HCT116 (cell line): Measurements from ENCODE around the gene LIMD2. TPM values are rescaled to one million over a fixed set of nuclear protein-coding genes. Genes with fewer than 3 reads are reported as not detected.
A peak's percentile ranks its signal among the peaks of the same experiment; 100 is the strongest.

Experiments used
- ATAC-seq: fragments of 200-7000 bp; cut with Tn5 transposase; 2 replicates; pipeline ENCODE4 v1.9.1; 2020; ENCODE audit warnings: mild to moderate bottlenecking, moderate library complexity
- BruUV-seq: library from RNA; stranded (reverse); fragments of 400-500 nt; replicated peaks from 2 replicates; lab custom pipeline; 2021; lab: Mats Ljungman, UMichigan
- CTCF ChIA-PET: fragments of 300-600 bp; sonication (Branson Sonifier 250); formaldehyde crosslinking; loops from one replicate; lab custom pipeline; 2021; ENCODE audit warnings: antibody characterized with exemption; lab: Charles Lee
- POLR2A ChIA-PET: fragments of 300-600, 350-600 bp; sonication (Branson Sonifier 250); formaldehyde crosslinking; loops from one replicate; lab custom pipeline; 2021; ENCODE audit warnings: antibody characterized with exemption; lab: Charles Lee
- RAD21 ChIA-PET, 2 experiments: fragments of 300-600 bp; sonication (Branson Sonifier 250); formaldehyde crosslinking; loops; one replicate each; lab custom pipeline; 2023; ENCODE audit warnings: low total read pairs in 2 of 2; ENCODE audit not compliant: uncharacterized antibody in 2 of 2, unreplicated experiment in 2 of 2, low non-redundant PET in 1 of 2; lab: Charles Lee
- DNase-seq: peaks from one replicate; pipeline ENCODE4 v3.0.0-alpha.2; 2010; ENCODE audit warnings: low read depth, low spot score
- H2AFZ ChIP-seq: fragments of 200-600 bp; shearing (Covaris generic), sonication (generic); 2 replicates; pipeline ENCODE4 v1.6.1; 2017; ENCODE audit warnings: low read depth, mixed run types, mixed read lengths, antibody characterized with exemption, low read length; ENCODE audit not compliant: poor library complexity, severe bottlenecking
- H3K27ac ChIP-seq: 2 replicates; pipeline ENCODE4 v1.5.1; 2012; ENCODE audit warnings: low read depth, low read length
- H3K27me3 ChIP-seq: fragments of 200-600 bp; sonication (generic); 2 replicates; pipeline ENCODE4 v1.6.1; 2016; ENCODE audit warnings: mixed run types, low read length, mixed read lengths; ENCODE audit not compliant: insufficient read depth
- H3K36me3 ChIP-seq, 2 experiments: fragments of 200-500 bp in 1 of 2; fragments of 200-600 bp in 1 of 2; sonication (Bioruptor generic) in 1 of 2; sonication (generic) in 1 of 2; 2 replicates each; pipeline versions ENCODE4 v1.5.1 to v1.6.1; 2014 to 2016; ENCODE audit warnings: low read length in 2 of 2, inconsistent platforms in 1 of 2, mixed read lengths in 1 of 2, mixed run types in 1 of 2; ENCODE audit not compliant: insufficient read depth in 2 of 2, control insufficient read depth in 1 of 2
- H3K4me1 ChIP-seq, 2 experiments: fragments of 200-600 bp in 1 of 2; sonication (generic) in 1 of 2; 2 replicates each; pipeline versions ENCODE4 v1.5.1 to v1.6.1; 2012 to 2017; ENCODE audit warnings: low read length in 2 of 2, inconsistent platforms in 1 of 2, mild to moderate bottlenecking in 1 of 2, mixed read lengths in 1 of 2, mixed run types in 1 of 2, moderate library complexity in 1 of 2; ENCODE audit not compliant: insufficient read depth in 2 of 2, control insufficient read depth in 1 of 2
- H3K4me2 ChIP-seq: fragments of 200-600 bp; sonication (generic); 2 replicates; pipeline ENCODE4 v1.6.1; 2017; ENCODE audit warnings: mixed run types, low read length, mixed read lengths
- H3K4me3 ChIP-seq, 2 experiments: fragments of 200-600 bp in 1 of 2; sonication (generic) in 1 of 2; replicated peaks in 1 of 2; 2 replicates each; pipeline ENCODE4 v1.5.1; 2011 to 2016; ENCODE audit warnings: low read length in 2 of 2, control low read depth in 1 of 2, low read depth in 1 of 2, mild to moderate bottlenecking in 1 of 2, mixed read lengths in 1 of 2, mixed run types in 1 of 2
- H3K79me2 ChIP-seq: fragments of 200-600 bp; sonication (generic); 2 replicates; pipeline ENCODE4 v1.6.1; 2017; ENCODE audit warnings: mild to moderate bottlenecking, mixed run types, low read length, moderate library complexity, mixed read lengths; ENCODE audit not compliant: insufficient read depth
- H3K9ac ChIP-seq: fragments of 200-600 bp; sonication (generic); 2 replicates; pipeline ENCODE4 v1.6.1; 2016; ENCODE audit warnings: low read length, mixed read lengths
- H3K9me2 ChIP-seq: fragments of 200-600 bp; sonication (generic), shearing (Covaris generic); 2 replicates; pipeline ENCODE4 v1.6.1; 2017; ENCODE audit warnings: mixed run types, mild to moderate bottlenecking, moderate library complexity; ENCODE audit not compliant: insufficient read depth
- H3K9me3 ChIP-seq, 2 experiments: fragments of 200-500 bp in 1 of 2; fragments of 200-600 bp in 1 of 2; sonication (Bioruptor generic) in 1 of 2; sonication (generic) in 1 of 2; 2 replicates each; pipeline ENCODE4 v1.6.1; 2014 to 2017; ENCODE audit warnings: low read length in 2 of 2, mixed read lengths in 2 of 2, inconsistent platforms in 1 of 2, low read depth in 1 of 2, mild to moderate bottlenecking in 1 of 2, mixed run types in 1 of 2, moderate library complexity in 1 of 2; ENCODE audit not compliant: control insufficient read depth in 1 of 2, insufficient read depth in 1 of 2
- H4K20me1 ChIP-seq: fragments of 200-600 bp; sonication (generic), shearing (Covaris generic); 2 replicates; pipeline ENCODE4 v1.6.1; 2017; ENCODE audit warnings: mixed run types, mild to moderate bottlenecking, moderate library complexity; ENCODE audit not compliant: insufficient read depth
- ELF1 ChIP-seq: IDR thresholded peaks from 2 replicates; pipeline ENCODE4 v1.6.1; 2012; ENCODE audit warnings: low read depth, borderline replicate concordance
- JUND ChIP-seq: IDR thresholded peaks from 2 replicates; pipeline ENCODE4 v1.6.1; 2012
- RAD21 ChIP-seq: IDR thresholded peaks from 2 replicates; pipeline ENCODE4 v1.6.1; 2012; ENCODE audit warnings: low read depth, mild to moderate bottlenecking
- REST ChIP-seq: IDR thresholded peaks from 2 replicates; pipeline ENCODE4 v1.6.1; 2012; ENCODE audit warnings: low read depth
- SP1 ChIP-seq: IDR thresholded peaks from 2 replicates; pipeline ENCODE4 v1.6.1; 2012; ENCODE audit warnings: low read depth
- SRF ChIP-seq: IDR thresholded peaks from 2 replicates; pipeline ENCODE4 v1.6.1; 2012; ENCODE audit warnings: low read depth
- ZBTB33 ChIP-seq: IDR thresholded peaks from 2 replicates; pipeline ENCODE4 v1.6.1; 2011; ENCODE audit warnings: mild to moderate bottlenecking, low read length, moderate library complexity; ENCODE audit not compliant: insufficient replicate concordance; ENCODE audit errors: extremely low read depth
- ZFX ChIP-seq: fragments of 450-650 bp; IDR thresholded peaks from 2 replicates; pipeline ENCODE4 v1.6.1; 2017
- ZNF274 ChIP-seq: fragments of 200-500 bp; sonication (Bioruptor generic); IDR thresholded peaks from 2 replicates; pipeline ENCODE4 v1.6.1; 2014; ENCODE audit warnings: mild to moderate bottlenecking, low read depth, low read length, inconsistent platforms
- intact Hi-C: fragments of 100-400 bp; cut with micrococcal nuclease; formaldehyde crosslinking; loops from 2 replicates; pipeline ENCODE4 v1.10.0; 2022
- total RNA-seq: library from RNA; stranded (reverse); gene quantifications from one replicate; pipeline ENCODE4 v1.2.1, GENCODE V29; 2021; ENCODE audit not compliant: unreplicated experiment
- TF ChIP-seq, protein P1 (sequence below), 3 experiments: fragments of 200-600 bp in 1 of 3; sonication (generic) in 1 of 3; IDR thresholded peaks in 2 of 3; conservative IDR thresholded peaks in 1 of 3; 2 replicates each; pipeline ENCODE4 v1.5.1; 2012 to 2017; ENCODE audit warnings: low read depth in 2 of 3, low read length in 2 of 3, antibody characterized with exemption in 1 of 3, borderline replicate concordance in 1 of 3, control low read depth in 1 of 3, mild to moderate bottlenecking in 1 of 3, mixed read lengths in 1 of 3, mixed run types in 1 of 3, moderate library complexity in 1 of 3; ENCODE audit not compliant: insufficient read depth in 1 of 3

The LIMD2 gene
- total RNA-seq, 1 experiment from 2014 or later = 8.4 TPM

DNA sequence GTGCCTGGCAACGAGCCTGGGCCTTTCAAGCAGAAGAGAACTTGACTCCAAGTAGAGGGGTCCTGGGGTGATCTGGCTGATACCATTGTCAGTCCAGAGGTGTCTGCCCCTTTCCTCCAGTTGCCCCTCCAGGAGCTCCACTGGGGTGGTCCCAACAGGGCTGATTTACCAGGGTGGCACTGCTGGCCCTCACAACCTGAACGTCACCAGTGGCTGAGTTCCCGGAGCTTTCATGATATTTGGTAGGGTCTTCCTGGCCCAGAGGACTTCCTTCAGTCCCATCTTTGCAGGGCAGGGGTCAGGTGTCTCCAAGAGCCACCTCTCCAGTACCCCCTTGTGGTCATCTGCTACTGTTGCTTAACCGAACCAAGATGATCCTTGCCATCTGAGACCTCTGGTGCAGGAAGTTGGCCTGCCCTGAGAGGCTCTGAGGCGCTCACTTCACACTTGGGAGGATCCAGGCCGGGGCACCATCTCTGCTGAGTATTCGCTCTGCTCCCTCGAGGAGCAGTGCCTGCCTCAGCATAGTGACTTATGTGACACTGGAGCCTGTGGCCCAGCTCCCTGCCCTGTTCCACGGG lies 3.5 kb downstream of the LIMD2 start:
- POLR2A ChIA-PET = no interaction called here
- no peak overlapping the region for H3K4me3 ChIP-seq
- DNase-seq (peak; percentile 21), ATAC-seq (peak; percentile 29; the same call in 1 of the 2 replicates)
- RAD21 ChIA-PET = no interaction called here
- CTCF ChIA-PET = interaction anchor here (1.3 to 2.0 kb wide), 4 partner anchors 14 to 270 kb away, joined by 3 to 8 read pairs (median 6); no protein-coding TSS in a partner anchor
- H3K4me2 ChIP-seq = no peak overlapping the region
- no TSS peak for BruUV-seq
- H3K36me3 ChIP-seq = no peaks in the 10 kb centered on the region
- H3K9me2 ChIP-seq = no peaks in the 10 kb centered on the region
- no peaks in the 10 kb centered on the region for H4K20me1 ChIP-seq
- H3K27me3 ChIP-seq = no peaks in the 10 kb centered on the region
- peak overlapping the region; percentile 19; the same call in 1 of the 2 replicates for H3K27ac ChIP-seq
- peaks cover 0 to 25% of the 10 kb centered on the region in 2 experiments; a peak in 2 of 4 replicates for H3K4me1 ChIP-seq
- no peak overlapping the region for H3K9ac ChIP-seq
- no peaks in the 10 kb centered on the region for H3K9me3 ChIP-seq
- intact Hi-C loops = loop anchor here (5.0 kb wide), 2 partner anchors 131 to 269 kb away; partner anchors contain the start of genes FTSJ3 and PSMC5
- H2AFZ ChIP-seq = no peak overlapping the region
- H3K79me2 ChIP-seq = no peaks in the 10 kb centered on the region
- TF ChIP-seq, protein P1, sequence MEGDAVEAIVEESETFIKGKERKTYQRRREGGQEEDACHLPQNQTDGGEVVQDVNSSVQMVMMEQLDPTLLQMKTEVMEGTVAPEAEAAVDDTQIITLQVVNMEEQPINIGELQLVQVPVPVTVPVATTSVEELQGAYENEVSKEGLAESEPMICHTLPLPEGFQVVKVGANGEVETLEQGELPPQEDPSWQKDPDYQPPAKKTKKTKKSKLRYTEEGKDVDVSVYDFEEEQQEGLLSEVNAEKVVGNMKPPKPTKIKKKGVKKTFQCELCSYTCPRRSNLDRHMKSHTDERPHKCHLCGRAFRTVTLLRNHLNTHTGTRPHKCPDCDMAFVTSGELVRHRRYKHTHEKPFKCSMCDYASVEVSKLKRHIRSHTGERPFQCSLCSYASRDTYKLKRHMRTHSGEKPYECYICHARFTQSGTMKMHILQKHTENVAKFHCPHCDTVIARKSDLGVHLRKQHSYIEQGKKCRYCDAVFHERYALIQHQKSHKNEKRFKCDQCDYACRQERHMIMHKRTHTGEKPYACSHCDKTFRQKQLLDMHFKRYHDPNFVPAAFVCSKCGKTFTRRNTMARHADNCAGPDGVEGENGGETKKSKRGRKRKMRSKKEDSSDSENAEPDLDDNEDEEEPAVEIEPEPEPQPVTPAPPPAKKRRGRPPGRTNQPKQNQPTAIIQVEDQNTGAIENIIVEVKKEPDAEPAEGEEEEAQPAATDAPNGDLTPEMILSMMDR (IDR thresholded peaks at IDR 0.05 in 2 of 3, conservative IDR thresholded peaks at IDR 0.05 in 1 of 3; ENCODE audit: borderline replicate concordance in 1 of 3, insufficient read depth in 1 of 3, low read depth in 2 of 3, low read length in 2 of 3) = peak; percentile 43 to 63 (median 61); a peak in 5 of 6 replicates
- TF ChIP-seq ZNF274 = no peak
- TF ChIP-seq RAD21 = peak; percentile 49
- TF ChIP-seq, all 23 proteins: peak for 2

GRCh38 chr17:63695889-63696288 lies 4.0 kb downstream of the LIMD2 start:
- H3K4me1 ChIP-seq = peaks cover 0 to 25% of the 10 kb centered on the region in 2 experiments; a peak in 2 of 4 replicates
- H3K9me2 ChIP-seq = no peaks in the 10 kb centered on the region
- H3K36me3 ChIP-seq = peaks cover 0 to 3% of the 10 kb centered on the region in 2 experiments; a peak in 1 of 4 replicates
- no peaks in the 10 kb centered on the region for H3K9me3 ChIP-seq
- DNase-seq = no peak
- no peaks in the 10 kb centered on the region for H4K20me1 ChIP-seq
- CTCF ChIA-PET = interaction anchor here (1.4 to 2.0 kb wide), 2 partner anchors 84 to 270 kb away, joined by 8 read pairs; no protein-coding TSS in a partner anchor
- H3K4me2 ChIP-seq = no peak overlapping the region
- no peak overlapping the region for H3K4me3 ChIP-seq
- no peak for ATAC-seq
- no peaks in the 10 kb centered on the region for H3K79me2 ChIP-seq
- no peak overlapping the region for H2AFZ ChIP-seq
- no peak overlapping the region for H3K9ac ChIP-seq
- H3K27me3 ChIP-seq = no peaks in the 10 kb centered on the region
- intact Hi-C loops = loop anchor here (5.0 kb wide), 2 partner anchors 131 to 269 kb away; partner anchors contain the start of genes FTSJ3 and PSMC5
- RAD21 ChIA-PET = no interaction called here
- POLR2A ChIA-PET = no interaction called here
- no TSS peak for BruUV-seq
- H3K27ac ChIP-seq = no peak overlapping the region
- TF ChIP-seq SRF (no peak), ZNF274 (no peak), ZBTB33 (no peak), REST (no peak), JUND (no peak), ELF1 (no peak), SP1 (no peak), ZFX (no peak)
